ENCODE results near the gene SMLR1.

- TF ChIP-seq CTCF (conservative IDR thresholded peaks at IDR 0.05) (no peak), ZFX (IDR thresholded peaks at IDR 0.05) (no peak)
These were observed 562 bp upstream of the SMLR1 start for GRCh38 chr6:130826442-130827246.

Data from C4-2B (cell line).